ENCODE measurements around the gene LRFN2. TPM values are rescaled to one million over a fixed set of nuclear protein-coding genes. Genes with fewer than 3 reads are reported as not detected.

Gene LRFN2
- total RNA-seq, 1 experiment from 2014 or later: not detected

GRCh38 chr6:40556881-40557280 is 30.3 kb downstream of the LRFN2 start:
- Histone ChIP-seq H3K9me2 (replicated peaks; ENCODE audit: low read length) (no peaks in the 10 kb centered on the region), H3K27ac (ENCODE audit: low read length) (no peak overlapping the region), H3K4me3 (ENCODE audit: low read length) (no peak overlapping the region), H3K4me1 (ENCODE audit: insufficient read depth, low read length) (no peaks in the 10 kb centered on the region), H3K4me2 (ENCODE audit: low read length) (no peak overlapping the region), H4K20me1 (ENCODE audit: low read length) (no peaks in the 10 kb centered on the region), H3K9ac (ENCODE audit: low read length) (no peak overlapping the region), H3K27me3 (ENCODE audit: low read length) (peaks cover 3% of the 10 kb centered on the region), H2AFZ (ENCODE audit: low read length) (no peak overlapping the region), H3F3A (ENCODE audit: low read length, unreplicated experiment) (no peaks in the 10 kb centered on the region), H3K79me2 (ENCODE audit: low read length) (no peaks in the 10 kb centered on the region), H3K36me3 (ENCODE audit: low read depth, low read length) (no peaks in the 10 kb centered on the region), H3K9me3 (ENCODE audit: low read length) (no peaks in the 10 kb centered on the region)
- ChIA-PET POLR2A (ENCODE audit: unreplicated experiment) (no interaction called here), CTCF (no interaction called here)
- intact Hi-C loops (cut with micrococcal nuclease): no loop called here
- ATAC-seq (no peak), DNase-seq (no peak)
- no TSS peak for BruUV-seq (replicated peaks)
- no peak for TF ChIP-seq EZH2phosphoT487 (IDR thresholded peaks at IDR 0.05; ENCODE audit: borderline replicate concordance, low read length)
- TF ChIP-seq EZH2 (IDR thresholded peaks at IDR 0.05; ENCODE audit: low read length, unreplicated experiment): no peak
- no peak for TF ChIP-seq CTCF (conservative IDR thresholded peaks at IDR 0.05; ENCODE audit: low read depth, low read length)

- intact Hi-C loops (cut with micrococcal nuclease): no loop called here
- Histone ChIP-seq H3K27me3 (ENCODE audit: low read length) (peaks cover 3% of the 10 kb centered on the region), H3K36me3 (ENCODE audit: low read depth, low read length) (no peaks in the 10 kb centered on the region), H2AFZ (ENCODE audit: low read length) (no peak overlapping the region), H3K4me3 (ENCODE audit: low read length) (no peak overlapping the region), H4K20me1 (ENCODE audit: low read length) (no peaks in the 10 kb centered on the region), H3K9ac (ENCODE audit: low read length) (no peak overlapping the region), H3K27ac (ENCODE audit: low read length) (no peak overlapping the region), H3K9me2 (replicated peaks; ENCODE audit: low read length) (no peaks in the 10 kb centered on the region), H3K9me3 (ENCODE audit: low read length) (no peaks in the 10 kb centered on the region), H3K4me2 (ENCODE audit: low read length) (no peak overlapping the region), H3K4me1 (ENCODE audit: insufficient read depth, low read length) (no peaks in the 10 kb centered on the region), H3F3A (ENCODE audit: low read length, unreplicated experiment) (no peaks in the 10 kb centered on the region), H3K79me2 (ENCODE audit: low read length) (no peaks in the 10 kb centered on the region)
- no TSS peak for BruUV-seq (replicated peaks)
- TF ChIP-seq EZH2 (IDR thresholded peaks at IDR 0.05; ENCODE audit: low read length, unreplicated experiment): no peak
- TF ChIP-seq EZH2phosphoT487 (IDR thresholded peaks at IDR 0.05; ENCODE audit: borderline replicate concordance, low read length): no peak
- no peak for TF ChIP-seq CTCF (conservative IDR thresholded peaks at IDR 0.05; ENCODE audit: low read depth, low read length)
- ATAC-seq (no peak), DNase-seq (no peak)
- CTCF ChIA-PET: no interaction called here
- POLR2A ChIA-PET (ENCODE audit: unreplicated experiment): no interaction called here
Measured at GRCh38 chr6:40556023-40556422, 31.1 kb downstream of the LRFN2 start.

GRCh38 chr6:40555092-40555491 is 32.1 kb downstream of the LRFN2 start:
- peaks cover 3% of the 10 kb centered on the region for H3K27me3 ChIP-seq (ENCODE audit: low read length)
- no peaks in the 10 kb centered on the region for H3K9me2 ChIP-seq (replicated peaks; ENCODE audit: low read length)
- no peaks in the 10 kb centered on the region for H3K79me2 ChIP-seq (ENCODE audit: low read length)
- H2AFZ ChIP-seq (ENCODE audit: low read length): no peak overlapping the region
- BruUV-seq (replicated peaks): no TSS peak
- no peaks in the 10 kb centered on the region for H3K4me1 ChIP-seq (ENCODE audit: insufficient read depth, low read length)
- POLR2A ChIA-PET (ENCODE audit: unreplicated experiment): no interaction called here
- no peak for ATAC-seq
- H3K27ac ChIP-seq (ENCODE audit: low read length): no peak overlapping the region
- H4K20me1 ChIP-seq (ENCODE audit: low read length): no peaks in the 10 kb centered on the region
- no peaks in the 10 kb centered on the region for H3K9me3 ChIP-seq (ENCODE audit: low read length)
- TF ChIP-seq EZH2 (IDR thresholded peaks at IDR 0.05; ENCODE audit: low read length, unreplicated experiment) (no peak), EZH2phosphoT487 (IDR thresholded peaks at IDR 0.05; ENCODE audit: borderline replicate concordance, low read length) (no peak), CTCF (conservative IDR thresholded peaks at IDR 0.05; ENCODE audit: low read depth, low read length) (no peak)
- H3K9ac ChIP-seq (ENCODE audit: low read length): no peak overlapping the region
- no peak overlapping the region for H3K4me3 ChIP-seq (ENCODE audit: low read length)
- no peak overlapping the region for H3K4me2 ChIP-seq (ENCODE audit: low read length)
- H3F3A ChIP-seq (ENCODE audit: low read length, unreplicated experiment): no peaks in the 10 kb centered on the region
- intact Hi-C loops (cut with micrococcal nuclease): no loop called here
- CTCF ChIA-PET: no interaction called here
- no peaks in the 10 kb centered on the region; the same call in 1 of the 2 replicates for H3K36me3 ChIP-seq (ENCODE audit: low read depth, low read length)
- DNase-seq: no peak
